HL-60 (cell line): ENCODE measurements around the gene HMCES.

Experiments used
- CTCF ChIP-seq: IDR thresholded peaks from one replicate; pipeline ENCODE4 v1.5.1; 2011; ENCODE audit warnings: low read length, control low read depth, inconsistent platforms; ENCODE audit not compliant: insufficient read depth
- POLR2AphosphoS5 ChIP-seq: IDR thresholded peaks from 2 replicates; pipeline ENCODE4 v1.6.1; 2012; ENCODE audit warnings: low read depth
- REST ChIP-seq: IDR thresholded peaks from 2 replicates; pipeline ENCODE4 v1.6.1; 2012; ENCODE audit warnings: low read depth; ENCODE audit not compliant: insufficient replicate concordance

GRCh38 chr3:129327510-129327909, 48.8 kb downstream of the HMCES start:
- no peak for TF ChIP-seq CTCF
- TF ChIP-seq POLR2AphosphoS5, result no peak
- TF ChIP-seq REST, result no peak
